GM12878 (cell line): ENCODE data around the gene KIF2A. TPM values are rescaled to one million over a fixed set of nuclear protein-coding genes. Genes with fewer than 3 reads are reported as not detected.
A peak's percentile ranks its signal among the peaks of the same experiment; 100 is the strongest.

Experiments
- ATAC-seq: fragments of 200-7000 bp; cut with Tn5 transposase; 3 replicates; pipeline ENCODE4 v1.9.1; 2020; ENCODE audit warnings: mild to moderate bottlenecking, moderate library complexity
- BruUV-seq: library from RNA; stranded (reverse); fragments of 400-500 nt; replicated peaks from 2 replicates; lab custom pipeline; 2021; lab: Mats Ljungman, UMichigan
- CTCF ChIA-PET: fragments of 300-600 bp; sonication (Branson Sonifier 250); formaldehyde crosslinking; extraction: SDS; loops from one replicate; lab custom pipeline; 2021; ENCODE audit warnings: inconsistent platforms; lab: Yijun Ruan, JAX
- POLR2A ChIA-PET: fragments of 350-600 bp; formaldehyde crosslinking; extraction: SDS; loops from one replicate; lab custom pipeline; 2021; ENCODE audit warnings: inconsistent platforms; lab: Charles Lee
- RAD21 ChIA-PET: fragments of 300-600 bp; sonication (Branson Sonifier 250); formaldehyde crosslinking; loops from one replicate; lab custom pipeline; 2023; ENCODE audit warnings: antibody characterized with exemption; ENCODE audit not compliant: unreplicated experiment; lab: Charles Lee
- SMC1A ChIA-PET: fragments of 300-600 bp; sonication (Branson Sonifier 250); formaldehyde crosslinking; loops from one replicate; lab custom pipeline; 2023; ENCODE audit not compliant: unreplicated experiment, uncharacterized antibody; lab: Charles Lee
- DNase-seq: peaks from one replicate; pipeline ENCODE4 v3.0.0-alpha.2; 2011; ENCODE audit warnings: low read depth, low spot score
- FAIRE-seq: peaks from 3 replicates; lab custom pipeline; 2011; peaks lifted over from hg19 to GRCh38; lab: Jason Lieb, UNC
- H2AFZ ChIP-seq: 2 replicates; pipeline ENCODE4 v1.6.0; 2011; ENCODE audit warnings: low read depth, low read length, control low read depth; ENCODE audit not compliant: control insufficient read depth
- H3K27ac ChIP-seq: 2 replicates; pipeline ENCODE4 v1.5.1; 2011; ENCODE audit warnings: control low read depth; ENCODE audit not compliant: control insufficient read depth, insufficient read depth
- H3K27me3 ChIP-seq, 2 experiments: replicated peaks in 1 of 2; 2 replicates each; pipeline versions ENCODE4 v1.6.0 to v1.6.1; 2011; ENCODE audit warnings: low read length in 1 of 2; ENCODE audit not compliant: control insufficient read depth in 2 of 2, insufficient read depth in 2 of 2
- H3K36me3 ChIP-seq, 2 experiments: 2 replicates each; pipeline ENCODE4 v1.5.1; 2011; ENCODE audit warnings: low read length in 1 of 2; ENCODE audit not compliant: control insufficient read depth in 2 of 2, insufficient read depth in 2 of 2
- H3K4me1 ChIP-seq: 2 replicates; pipeline ENCODE4 v1.6.1; 2011; ENCODE audit warnings: mild to moderate bottlenecking, low read length, moderate library complexity, mixed read lengths; ENCODE audit not compliant: control insufficient read depth, insufficient read depth
- H3K4me2 ChIP-seq: 2 replicates; pipeline ENCODE4 v1.6.0; 2011; ENCODE audit warnings: control low read depth; ENCODE audit not compliant: control insufficient read depth, insufficient read depth
- H3K4me3 ChIP-seq: fragments of 200-600 bp; sonication (generic); 2 replicates; pipeline ENCODE4 v1.5.1; 2016
- H3K79me2 ChIP-seq: 2 replicates; pipeline ENCODE4 v1.6.0; 2011; ENCODE audit warnings: low read length; ENCODE audit not compliant: control insufficient read depth, insufficient read depth
- H3K9ac ChIP-seq: 2 replicates; pipeline ENCODE4 v1.8.0; 2011; ENCODE audit warnings: low read length, control low read depth, mixed read lengths; ENCODE audit not compliant: control insufficient read depth, insufficient read depth
- H3K9me3 ChIP-seq: replicated peaks from 3 replicates; pipeline ENCODE4 v1.5.1; 2011; ENCODE audit warnings: mild to moderate bottlenecking, low read length; ENCODE audit not compliant: control insufficient read depth, insufficient read depth
- H4K20me1 ChIP-seq: 2 replicates; pipeline ENCODE4 v1.6.0; 2011; ENCODE audit not compliant: control insufficient read depth, insufficient read depth
- BACH1 ChIP-seq: fragments of 450-650 bp; IDR thresholded peaks from 2 replicates; pipeline ENCODE4 v1.6.1; 2017; ENCODE audit warnings: mild to moderate bottlenecking, borderline replicate concordance
- CHD4 ChIP-seq: fragments of 200-600 bp; sonication (generic); IDR thresholded peaks from 2 replicates; pipeline ENCODE4 v1.6.1; 2016; ENCODE audit warnings: mild to moderate bottlenecking
- EED ChIP-seq: sonication (generic); IDR thresholded peaks from 2 replicates; pipeline ENCODE4 v1.6.1; 2016; ENCODE audit warnings: antibody characterized with exemption, low read depth
- GABPA ChIP-seq: IDR thresholded peaks from 2 replicates; pipeline ENCODE4 v1.6.1; 2014; ENCODE audit warnings: antibody characterized with exemption, low read depth, mild to moderate bottlenecking, inconsistent platforms
- HCFC1 ChIP-seq: fragments of 150-350 bp; IDR thresholded peaks from 2 replicates; pipeline ENCODE4 v1.6.1; 2014; ENCODE audit warnings: low read length
- HDGF ChIP-seq: fragments of 450-650 bp; IDR thresholded peaks from 2 replicates; pipeline ENCODE4 v1.6.1; 2016; ENCODE audit warnings: antibody characterized with exemption
- IKZF2 ChIP-seq, 2 experiments: fragments of 450-650 bp; IDR thresholded peaks; 2 replicates each; pipeline ENCODE4 v1.6.1; 2017; ENCODE audit warnings: mild to moderate bottlenecking in 2 of 2, moderate library complexity in 2 of 2
- IRF4 ChIP-seq: IDR thresholded peaks from 2 replicates; pipeline ENCODE4 v1.6.1; 2011; ENCODE audit warnings: low read depth, low read length
- JUNB ChIP-seq: IDR thresholded peaks from 2 replicates; pipeline ENCODE4 v1.6.1; 2016; ENCODE audit warnings: antibody characterized with exemption, mild to moderate bottlenecking
- MLLT1 ChIP-seq: fragments of 450-650 bp; IDR thresholded peaks from 2 replicates; pipeline ENCODE4 v1.6.1; 2016; ENCODE audit warnings: mild to moderate bottlenecking
- MTA3 ChIP-seq: IDR thresholded peaks from 2 replicates; pipeline ENCODE4 v1.6.1; 2012; ENCODE audit warnings: low read length, inconsistent platforms, borderline replicate concordance
- NBN ChIP-seq: fragments of 450-650 bp; IDR thresholded peaks from 2 replicates; pipeline ENCODE4 v1.6.1; 2016
- NFIC ChIP-seq: IDR thresholded peaks from 2 replicates; pipeline ENCODE4 v1.6.1; 2012; ENCODE audit warnings: low read depth, mild to moderate bottlenecking, inconsistent platforms, low read length, moderate library complexity
- TCF12 ChIP-seq: IDR thresholded peaks from 2 replicates; pipeline ENCODE4 v1.6.1; 2011; ENCODE audit warnings: low read depth, mild to moderate bottlenecking, low read length
- TCF3 ChIP-seq: IDR thresholded peaks from 2 replicates; pipeline ENCODE4 v1.6.1; 2012; ENCODE audit warnings: low read depth, mild to moderate bottlenecking, low read length, borderline replicate concordance; ENCODE audit not compliant: insufficient read depth
- WGBS: methylation state at CpG from one replicate; pipeline ENCODE4 v1.1.6; 2016; ENCODE audit warnings: low lambda C conversion rate; ENCODE audit not compliant: insufficient replicate concordance, insufficient coverage; ENCODE audit errors: missing lambda C conversion rate; 5-methylcytosine and 5-hydroxymethylcytosine counted together
- in situ Hi-C: fragments of 300-500 bp; cut with MboI; formaldehyde crosslinking; loops from 9 replicates; pipeline ENCODE4 v1.14.3; 2018; ENCODE audit warnings: mixed read lengths
- intact Hi-C: fragments of 100-400 bp; cut with micrococcal nuclease; formaldehyde crosslinking; loops from one replicate; pipeline ENCODE4 v1.14.2; 2022; ENCODE audit not compliant: unreplicated experiment
- polyA plus RNA-seq, 11 experiments: library from polyadenylated mRNA; depleted of rRNA in 4 of 11; unstranded in 6 of 11; stranded (reverse) in 5 of 11; fragments of >200 nt; fragmentation: Nextera tagmentation in 4 of 11; fragmentation: Illumina TruSeq in 1 of 11; extraction: Ambion mirVana in 4 of 11; extraction: Trizol in 1 of 11; gene quantifications; 1 replicate in 1 of 11; 2 replicates in 10 of 11; pipeline versions ENCODE4 v1.2.1 to v1.2.3, GENCODE V29; 2011 to 2016; ENCODE audit warnings: inconsistent platforms in 2 of 11, missing spikeins in 2 of 11, low read depth in 1 of 11
- total RNA-seq, 4 experiments: library from RNA; depleted of rRNA in 3 of 4; stranded (reverse); fragments of >200 nt in 3 of 4; fragmentation: Illumina TruSeq in 1 of 4; extraction: Trizol in 1 of 4; gene quantifications; 2 replicates each; pipeline versions ENCODE4 v1.2.1 to v1.2.3, GENCODE V29; 2013 to 2021
- TF ChIP-seq, protein P1 (sequence below): IDR thresholded peaks from 2 replicates; pipeline ENCODE4 v1.6.1; 2012; ENCODE audit warnings: improper control_type of control experiment, low read depth, low read length; ENCODE audit not compliant: insufficient replicate concordance

Gene KIF2A
- total and polyA plus RNA-seq, 10 of the 15 experiments (the other 5 are each of a cell fraction or from before 2014, with no cell fraction given), result 35.9 to 124 (median 80.1) TPM

DNA sequence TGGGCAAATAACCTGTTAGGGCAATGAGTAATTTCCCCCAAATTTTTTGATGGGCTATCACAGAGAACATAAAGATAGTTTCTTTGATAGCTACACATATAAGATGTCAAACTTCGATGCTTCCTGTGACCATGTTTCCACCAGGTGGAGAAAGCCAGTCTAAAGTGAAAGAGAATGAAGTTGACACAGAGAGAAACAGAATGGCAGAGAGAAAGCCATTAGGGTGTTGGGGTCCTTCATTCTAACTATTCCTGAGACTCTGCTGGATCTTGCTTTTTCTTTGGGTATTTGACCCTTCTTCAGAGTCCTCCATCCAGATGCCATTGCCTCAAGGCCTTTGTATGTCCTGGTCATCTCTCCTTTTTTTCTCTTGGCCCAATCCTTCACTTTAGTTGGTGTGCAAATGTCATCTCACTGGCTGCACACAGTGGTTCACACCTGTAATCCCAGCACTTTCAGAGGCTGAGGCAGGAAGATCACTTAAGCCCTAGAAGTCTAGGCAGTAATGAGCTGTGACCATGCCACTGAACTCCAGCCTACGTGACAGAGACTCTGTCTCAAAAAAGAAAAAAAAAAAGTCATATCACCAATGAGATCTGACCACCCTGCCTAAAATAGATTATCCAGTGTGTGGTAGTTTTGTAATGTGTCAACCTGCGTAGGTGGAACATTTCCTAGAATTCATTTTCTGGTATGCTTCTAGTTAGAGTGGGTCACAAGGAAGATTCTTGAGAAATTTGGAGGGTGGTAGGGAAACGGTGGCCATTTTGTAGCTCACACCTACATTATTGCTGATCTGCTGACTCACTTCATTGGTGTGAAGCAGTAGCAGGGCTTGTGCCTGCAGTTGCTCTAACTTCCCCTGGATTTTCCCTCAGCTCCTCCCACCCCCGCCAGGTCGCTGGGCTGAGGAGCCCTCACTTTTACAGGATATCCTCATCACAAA, 20.8 kb upstream of the KIF2A start:
- intact Hi-C loops, result no loop called here
- in situ Hi-C loops, result no loop called here
- H3K4me3 ChIP-seq, result no peak overlapping the region
- no TSS peak for BruUV-seq
- no peaks in the 10 kb centered on the region for H3K36me3 ChIP-seq
- WGBS, result 41% methylated on average over 6 of the region's 6 CpGs
- ChIA-PET POLR2A (interaction anchor here (0.7 to 1.4 kb wide), 4 partner anchors 10 to 257 kb away, joined by 3 to 5 read pairs (median 3); partner anchors contain the start of gene KIF2A), SMC1A (interaction anchor here (0.7 to 2.0 kb wide), 9 partner anchors 10 to 61 kb away, joined by 3 to 11 read pairs (median 5); partner anchors contain the start of gene KIF2A), RAD21 (interaction anchor here (0.7 to 1.4 kb wide), 6 partner anchors 13 to 117 kb away, joined by 3 to 5 read pairs (median 3); partner anchors contain the start of gene KIF2A), CTCF (interaction anchor here (0.6 to 1.9 kb wide), 6 partner anchors 12 to 44 kb away, joined by 3 to 5 read pairs (median 3); partner anchors contain the start of gene KIF2A)
- no peaks in the 10 kb centered on the region for H4K20me1 ChIP-seq
- no peaks in the 10 kb centered on the region for H3K27me3 ChIP-seq
- DNase-seq (peak; percentile 71), FAIRE-seq (peak; percentile 74), ATAC-seq (peak; percentile 81)
- no peak overlapping the region for H3K9ac ChIP-seq
- H2AFZ ChIP-seq, result peak overlapping the region; percentile 85
- peak overlapping the region; percentile 1; the same call in 1 of the 2 replicates for H3K4me2 ChIP-seq
- no peaks in the 10 kb centered on the region for H3K79me2 ChIP-seq
- peaks cover 8% of the 10 kb centered on the region; the same call in 2 of the 3 replicates for H3K9me3 ChIP-seq
- H3K4me1 ChIP-seq, result peaks cover 12% of the 10 kb centered on the region
- H3K27ac ChIP-seq, result peak overlapping the region; percentile 10
- no peak for TF ChIP-seq HCFC1
- peak; percentile 75; the same call in 1 of the 2 replicates for TF ChIP-seq MTA3
- TF ChIP-seq BACH1, result peak; percentile 64; the same call in 1 of the 2 replicates
- TF ChIP-seq NFIC, result peak; percentile 92
- peak; percentile 79; the same call in 1 of the 2 replicates for TF ChIP-seq IRF4
- TF ChIP-seq TCF3, result 0 out of 2 replicates have a peak, but pooled peaks have one; percentile 25
- peak; percentile 91 for TF ChIP-seq JUNB
- TF ChIP-seq, protein P1, sequence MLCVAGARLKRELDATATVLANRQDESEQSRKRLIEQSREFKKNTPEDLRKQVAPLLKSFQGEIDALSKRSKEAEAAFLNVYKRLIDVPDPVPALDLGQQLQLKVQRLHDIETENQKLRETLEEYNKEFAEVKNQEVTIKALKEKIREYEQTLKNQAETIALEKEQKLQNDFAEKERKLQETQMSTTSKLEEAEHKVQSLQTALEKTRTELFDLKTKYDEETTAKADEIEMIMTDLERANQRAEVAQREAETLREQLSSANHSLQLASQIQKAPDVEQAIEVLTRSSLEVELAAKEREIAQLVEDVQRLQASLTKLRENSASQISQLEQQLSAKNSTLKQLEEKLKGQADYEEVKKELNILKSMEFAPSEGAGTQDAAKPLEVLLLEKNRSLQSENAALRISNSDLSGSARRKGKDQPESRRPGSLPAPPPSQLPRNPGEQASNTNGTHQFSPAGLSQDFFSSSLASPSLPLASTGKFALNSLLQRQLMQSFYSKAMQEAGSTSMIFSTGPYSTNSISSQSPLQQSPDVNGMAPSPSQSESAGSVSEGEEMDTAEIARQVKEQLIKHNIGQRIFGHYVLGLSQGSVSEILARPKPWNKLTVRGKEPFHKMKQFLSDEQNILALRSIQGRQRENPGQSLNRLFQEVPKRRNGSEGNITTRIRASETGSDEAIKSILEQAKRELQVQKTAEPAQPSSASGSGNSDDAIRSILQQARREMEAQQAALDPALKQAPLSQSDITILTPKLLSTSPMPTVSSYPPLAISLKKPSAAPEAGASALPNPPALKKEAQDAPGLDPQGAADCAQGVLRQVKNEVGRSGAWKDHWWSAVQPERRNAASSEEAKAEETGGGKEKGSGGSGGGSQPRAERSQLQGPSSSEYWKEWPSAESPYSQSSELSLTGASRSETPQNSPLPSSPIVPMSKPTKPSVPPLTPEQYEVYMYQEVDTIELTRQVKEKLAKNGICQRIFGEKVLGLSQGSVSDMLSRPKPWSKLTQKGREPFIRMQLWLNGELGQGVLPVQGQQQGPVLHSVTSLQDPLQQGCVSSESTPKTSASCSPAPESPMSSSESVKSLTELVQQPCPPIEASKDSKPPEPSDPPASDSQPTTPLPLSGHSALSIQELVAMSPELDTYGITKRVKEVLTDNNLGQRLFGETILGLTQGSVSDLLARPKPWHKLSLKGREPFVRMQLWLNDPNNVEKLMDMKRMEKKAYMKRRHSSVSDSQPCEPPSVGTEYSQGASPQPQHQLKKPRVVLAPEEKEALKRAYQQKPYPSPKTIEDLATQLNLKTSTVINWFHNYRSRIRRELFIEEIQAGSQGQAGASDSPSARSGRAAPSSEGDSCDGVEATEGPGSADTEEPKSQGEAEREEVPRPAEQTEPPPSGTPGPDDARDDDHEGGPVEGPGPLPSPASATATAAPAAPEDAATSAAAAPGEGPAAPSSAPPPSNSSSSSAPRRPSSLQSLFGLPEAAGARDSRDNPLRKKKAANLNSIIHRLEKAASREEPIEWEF, result no peak
- TF ChIP-seq TCF12, result no peak
- TF ChIP-seq GABPA, result 0 out of 2 replicates have a peak, but pooled peaks have one; percentile 2
- TF ChIP-seq MLLT1, result peak; percentile 64; the same call in 1 of the 2 replicates
- no peak for TF ChIP-seq CHD4
- TF ChIP-seq HDGF, result no peak
- peak; percentile 75 for TF ChIP-seq NBN
- peak; percentile 93 for TF ChIP-seq EED
- peak; percentile 96 to 97 for TF ChIP-seq IKZF2 (IDR thresholded peaks at IDR 0.05)
